Measurements from ENCODE around the gene ZSCAN31.

GRCh38 chr6:28353981-28354676, 18.2 kb upstream of the ZSCAN31 start:
- no peak for TF ChIP-seq CTCF (IDR thresholded peaks at IDR 0.05)
- TF ChIP-seq EP300 (IDR thresholded peaks at IDR 0.05), result no peak
- no peak for TF ChIP-seq POLR2A (IDR thresholded peaks at IDR 0.05)

All from ovary (tissue), 3 donors.